HG02798 (cell line): ENCODE measurements around the gene LMO4.
A peak's percentile ranks its signal among the peaks of the same experiment; 100 is the strongest.

Experiments
- ATAC-seq: cut with Tn5 transposase; IDR thresholded peaks from one replicate; pipeline ENCODE4 v1.9.1; 2021; ENCODE audit warnings: mild to moderate bottlenecking; ENCODE audit not compliant: unreplicated experiment, poor library complexity

LMO4 gene

GRCh38 chr1:87328272-87329050 is at the start of gene LMO4:
Gene LMO4 (plus strand): TSS chr1:87328880. CDS start chr1:87332016, 3,136 bp downstream.
- peak; percentile 80 for ATAC-seq

GRCh38 chr1:87279536-87279875 is 49.2 kb upstream of the LMO4 start:
- no peak for ATAC-seq

GRCh38 chr1:87279966-87280535 is 48.6 kb upstream of the LMO4 start:
- ATAC-seq = no peak

- ATAC-seq = no peak
Measured at GRCh38 chr1:87284456-87285240, 44.0 kb upstream of the LMO4 start.

GRCh38 chr1:87291107-87291506 is 37.6 kb upstream of the LMO4 start:
- no peak for ATAC-seq

GRCh38 chr1:87292684-87293493 is 35.8 kb upstream of the LMO4 start:
- ATAC-seq = peak; percentile 68

- ATAC-seq = no peak
Measured at GRCh38 chr1:87294633-87295032, 34.0 kb upstream of the LMO4 start.

GRCh38 chr1:87295445-87296110 is 33.1 kb upstream of the LMO4 start:
- no peak for ATAC-seq

GRCh38 chr1:87296206-87296605 is 32.5 kb upstream of the LMO4 start:
- no peak for ATAC-seq

- no peak for ATAC-seq
Measured at GRCh38 chr1:87299661-87300060, 29.0 kb upstream of the LMO4 start.

GRCh38 chr1:87300628-87301027 is 28.1 kb upstream of the LMO4 start:
- no peak for ATAC-seq

- no peak for ATAC-seq
Measured at GRCh38 chr1:87305151-87305550, 23.5 kb upstream of the LMO4 start.

- ATAC-seq = no peak
Measured at GRCh38 chr1:87305762-87306161, 22.9 kb upstream of the LMO4 start.

- no peak for ATAC-seq
Measured at GRCh38 chr1:87307306-87307705, 21.4 kb upstream of the LMO4 start.

GRCh38 chr1:87307931-87308330 is 20.7 kb upstream of the LMO4 start:
- ATAC-seq = no peak

- no peak for ATAC-seq
Measured at GRCh38 chr1:87314091-87314490, 14.6 kb upstream of the LMO4 start.

- ATAC-seq = peak; percentile 48
Measured at GRCh38 chr1:87318056-87318650, 10.5 kb upstream of the LMO4 start.

- no peak for ATAC-seq
Measured at GRCh38 chr1:87318806-87319205, 9.9 kb upstream of the LMO4 start.

- no peak for ATAC-seq
Measured at GRCh38 chr1:87325982-87326738, 2.5 kb upstream of the LMO4 start.
